ENCODE results near the gene SCTR. TPM values are rescaled to one million over a fixed set of nuclear protein-coding genes. Genes with fewer than 3 reads are reported as not detected.

The SCTR gene
- polyA plus RNA-seq, 1 experiment, result not detected

DNA sequence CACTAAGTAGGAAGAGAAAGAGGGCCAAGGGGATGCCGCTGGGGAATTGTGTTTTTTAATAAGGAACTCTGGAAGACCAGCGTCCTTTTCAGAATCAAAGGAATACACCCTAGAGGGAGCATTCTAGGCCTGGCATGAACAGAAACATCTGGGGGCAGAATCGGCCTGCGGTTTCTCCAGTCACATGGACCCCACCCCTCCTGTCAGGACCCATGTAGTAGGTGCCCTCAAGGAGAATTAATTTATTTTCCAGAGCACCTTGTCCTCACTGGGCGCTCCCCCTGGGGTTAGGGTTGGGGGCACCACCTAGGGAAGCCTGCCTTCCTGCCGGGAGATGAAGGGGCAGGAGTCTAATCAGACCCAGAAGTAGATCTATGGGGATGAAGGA is 48.4 kb downstream of the SCTR start:
- H3K36me3 ChIP-seq (ENCODE audit: control insufficient read depth, insufficient read depth, low read length), result no peaks in the 10 kb centered on the region
- POLR2A ChIA-PET, result no interaction called here

DNA sequence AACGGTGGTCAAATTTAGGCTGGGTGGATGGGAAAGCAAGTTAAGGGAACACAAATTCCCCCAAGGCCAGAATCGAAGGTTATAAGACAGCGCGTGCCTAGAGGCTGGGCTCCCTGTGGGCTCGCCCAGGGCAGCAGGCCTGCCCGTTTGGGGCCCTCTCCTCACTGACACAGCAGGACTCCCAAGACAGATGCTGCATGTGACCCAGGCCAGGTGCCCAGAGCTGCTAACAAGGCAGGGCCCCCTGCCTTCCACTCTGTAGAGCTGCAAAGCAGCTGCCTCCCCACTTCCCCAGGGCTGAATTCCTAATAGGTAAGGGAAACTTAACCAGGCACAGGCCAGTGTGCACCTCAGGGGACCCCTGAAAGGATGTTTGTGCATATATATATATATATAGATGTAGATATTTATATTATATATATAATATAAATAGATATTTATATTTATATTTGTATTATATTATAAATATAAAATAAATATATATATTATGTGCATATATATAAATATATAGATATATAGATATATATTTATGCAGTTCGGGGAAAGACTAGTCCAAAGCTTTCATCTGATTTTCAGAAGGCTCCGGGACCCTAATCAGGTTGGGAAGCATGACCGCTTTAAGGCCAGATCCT is 48.9 kb downstream of the SCTR start:
- H3K4me3 ChIP-seq (ENCODE audit: low read depth, low read length), result no peak overlapping the region
- ChIA-PET CTCF (interaction anchor here (0.9 to 8.6 kb wide), 13 partner anchors 8 to 323 kb away, joined by 3 to 112 read pairs (median 7); no protein-coding TSS in a partner anchor), POLR2A (no interaction called here)
- TF ChIP-seq, protein P1, sequence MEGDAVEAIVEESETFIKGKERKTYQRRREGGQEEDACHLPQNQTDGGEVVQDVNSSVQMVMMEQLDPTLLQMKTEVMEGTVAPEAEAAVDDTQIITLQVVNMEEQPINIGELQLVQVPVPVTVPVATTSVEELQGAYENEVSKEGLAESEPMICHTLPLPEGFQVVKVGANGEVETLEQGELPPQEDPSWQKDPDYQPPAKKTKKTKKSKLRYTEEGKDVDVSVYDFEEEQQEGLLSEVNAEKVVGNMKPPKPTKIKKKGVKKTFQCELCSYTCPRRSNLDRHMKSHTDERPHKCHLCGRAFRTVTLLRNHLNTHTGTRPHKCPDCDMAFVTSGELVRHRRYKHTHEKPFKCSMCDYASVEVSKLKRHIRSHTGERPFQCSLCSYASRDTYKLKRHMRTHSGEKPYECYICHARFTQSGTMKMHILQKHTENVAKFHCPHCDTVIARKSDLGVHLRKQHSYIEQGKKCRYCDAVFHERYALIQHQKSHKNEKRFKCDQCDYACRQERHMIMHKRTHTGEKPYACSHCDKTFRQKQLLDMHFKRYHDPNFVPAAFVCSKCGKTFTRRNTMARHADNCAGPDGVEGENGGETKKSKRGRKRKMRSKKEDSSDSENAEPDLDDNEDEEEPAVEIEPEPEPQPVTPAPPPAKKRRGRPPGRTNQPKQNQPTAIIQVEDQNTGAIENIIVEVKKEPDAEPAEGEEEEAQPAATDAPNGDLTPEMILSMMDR (IDR thresholded peaks at IDR 0.05; ENCODE audit: insufficient read depth, low read depth, low read length), result no peak
- peaks cover 2% of the 10 kb centered on the region for H3K27me3 ChIP-seq (ENCODE audit: control insufficient read depth, insufficient read depth, low read length)
- no peaks in the 10 kb centered on the region for H3K36me3 ChIP-seq (ENCODE audit: control insufficient read depth, insufficient read depth, low read length)
- DNase-seq (ENCODE audit: low read depth), result no peak

More for the DNA sequence above, 48.4 kb downstream of the SCTR start:
- Histone ChIP-seq H3K27me3 (ENCODE audit: control insufficient read depth, insufficient read depth, low read length) (peaks cover 2% of the 10 kb centered on the region), H3K4me3 (ENCODE audit: low read depth, low read length) (no peak overlapping the region)
- CTCF ChIA-PET, result interaction anchor here (0.6 to 8.6 kb wide), 18 partner anchors 8 to 594 kb away, joined by 3 to 112 read pairs (median 6); partner anchors contain the start of gene TMEM37
- no peak for DNase-seq (ENCODE audit: low read depth)
- TF ChIP-seq, protein P1 (IDR thresholded peaks at IDR 0.05; ENCODE audit: insufficient read depth, low read depth, low read length), result no peak

DNA sequence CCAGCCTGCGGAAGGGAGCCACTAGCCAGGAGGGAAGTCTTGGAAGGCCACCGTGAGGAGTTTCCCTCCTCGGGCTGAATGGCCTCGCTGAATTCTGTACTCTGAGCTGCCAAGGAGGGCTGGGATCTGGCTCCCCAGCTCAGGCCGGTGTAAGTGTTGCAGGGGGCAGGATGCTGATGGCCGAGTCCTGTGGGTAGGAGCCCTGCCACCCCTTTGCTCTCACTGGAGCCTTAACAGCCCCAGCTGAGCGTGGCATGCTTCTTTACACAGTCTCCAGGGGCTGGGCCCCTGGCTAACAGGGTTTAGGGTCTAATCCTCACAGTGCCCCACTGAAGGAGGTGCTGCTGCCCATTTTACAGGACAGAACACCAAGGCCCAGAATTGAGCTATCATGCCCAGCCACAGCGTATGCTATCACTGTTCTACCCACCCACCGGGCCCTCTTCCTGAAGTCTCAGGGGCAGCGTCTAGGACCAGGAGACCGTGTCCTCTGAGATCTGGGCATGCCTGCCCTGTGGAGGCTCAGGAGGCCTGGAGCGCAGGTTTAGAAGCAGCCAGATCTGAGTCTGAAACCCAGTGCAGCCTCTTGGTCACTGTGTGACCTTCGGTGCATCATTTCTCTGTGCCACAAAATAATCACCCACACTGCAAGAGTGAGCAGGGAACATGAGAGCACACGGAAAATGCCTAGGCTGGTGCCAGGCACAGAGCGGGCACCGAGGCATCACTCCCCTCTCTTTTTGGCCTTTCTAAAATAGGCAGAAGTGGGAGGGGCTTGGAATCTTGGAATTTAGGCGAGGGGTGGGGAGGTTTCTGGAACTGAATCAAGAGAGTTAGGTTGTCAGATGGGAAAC is 49.7 kb downstream of the SCTR start:
- H3K4me3 ChIP-seq (ENCODE audit: low read depth, low read length), result no peak overlapping the region
- POLR2A ChIA-PET, result no interaction called here
- TF ChIP-seq, protein P1 (IDR thresholded peaks at IDR 0.05; ENCODE audit: insufficient read depth, low read depth, low read length), result no peak
- H3K36me3 ChIP-seq (ENCODE audit: control insufficient read depth, insufficient read depth, low read length), result no peaks in the 10 kb centered on the region
- no peak for DNase-seq (ENCODE audit: low read depth)
- CTCF ChIA-PET, result interaction anchor here (0.9 to 8.6 kb wide), 7 partner anchors 7 to 72 kb away, joined by 3 to 112 read pairs (median 23); no protein-coding TSS in a partner anchor
- peaks cover 2% of the 10 kb centered on the region for H3K27me3 ChIP-seq (ENCODE audit: control insufficient read depth, insufficient read depth, low read length)

DNA sequence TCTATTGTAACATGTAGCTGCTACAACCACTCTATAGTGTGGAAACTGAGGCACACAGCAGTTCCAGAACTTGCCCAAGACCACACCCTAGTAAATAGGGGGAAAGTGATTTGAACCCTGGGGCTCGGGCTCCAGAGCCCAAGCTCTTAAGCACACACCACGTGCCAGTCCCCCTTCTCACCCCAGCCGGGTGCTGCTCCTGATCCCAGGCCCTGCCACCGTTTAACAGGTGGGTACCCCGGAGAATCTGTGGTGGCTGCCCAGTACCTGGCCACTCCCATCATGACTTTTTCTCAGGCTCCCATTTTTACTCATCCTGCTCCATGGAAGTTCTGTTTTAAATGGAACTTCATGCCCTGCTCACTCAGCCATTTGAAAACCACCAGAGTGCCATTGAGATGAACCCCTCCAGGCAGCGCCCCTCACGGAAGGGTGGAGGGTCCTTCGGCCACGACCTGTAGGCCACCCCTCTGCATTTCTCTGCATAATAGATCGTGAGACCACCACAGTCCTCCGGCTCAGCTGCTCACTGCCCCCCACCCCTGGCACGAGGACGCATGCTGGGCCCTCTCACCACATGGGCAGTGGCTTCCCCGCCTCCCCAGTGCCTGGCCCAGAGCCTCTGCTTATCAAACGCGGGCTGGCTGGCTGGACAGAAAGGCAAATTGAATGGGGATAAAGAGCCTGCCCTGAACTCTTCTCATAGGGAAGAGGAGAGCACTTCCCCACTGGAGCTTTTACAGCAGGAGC is 50.5 kb downstream of the SCTR start:
- TF ChIP-seq, protein P1 (IDR thresholded peaks at IDR 0.05; ENCODE audit: insufficient read depth, low read depth, low read length), result no peak
- ChIA-PET CTCF (interaction anchor here (8.6 kb wide), 1 partner anchor 71 kb away, joined by 112 read pairs; no protein-coding TSS in a partner anchor), POLR2A (no interaction called here)
- H3K36me3 ChIP-seq (ENCODE audit: control insufficient read depth, insufficient read depth, low read length), result no peaks in the 10 kb centered on the region
- H3K4me3 ChIP-seq (ENCODE audit: low read depth, low read length), result no peak overlapping the region
- no peak for DNase-seq (ENCODE audit: low read depth)
- H3K27me3 ChIP-seq (ENCODE audit: control insufficient read depth, insufficient read depth, low read length), result peaks cover 2% of the 10 kb centered on the region

Measured in BJ (cell line).